GM15510 (cell line): ENCODE data around the gene CLCN3.
A peak's percentile ranks its signal among the peaks of the same experiment; 100 is the strongest.

ENCODE experiments used
- POLR2A ChIP-seq: IDR thresholded peaks from 3 replicates; pipeline ENCODE4 v1.6.1; 2011; ENCODE audit warnings: borderline replicate concordance; ENCODE audit not compliant: insufficient read length; ENCODE audit errors: extremely low read depth

The CLCN3 gene

GRCh38 chr4:169611991-169612870 is 8.1 kb upstream of the CLCN3 start, which contains the start of gene NEK1:
Gene NEK1 (minus strand): TSS chr4:169612583. CDS start chr4:169602630, 9,953 bp downstream.
- TF ChIP-seq POLR2A = peak; percentile 95

GRCh38 chr4:169612871-169613859 is 7.2 kb upstream of the CLCN3 start:
- TF ChIP-seq POLR2A = no peak

- no peak for TF ChIP-seq POLR2A
These were observed 4.8 kb upstream of the CLCN3 start for GRCh38 chr4:169615467-169616106.

GRCh38 chr4:169616846-169617245 is 3.5 kb upstream of the CLCN3 start:
- TF ChIP-seq POLR2A = no peak

- no peak for TF ChIP-seq POLR2A
These were observed 3.1 kb upstream of the CLCN3 start for GRCh38 chr4:169617306-169617705.

- TF ChIP-seq POLR2A = no peak
These were observed 2.1 kb upstream of the CLCN3 start for GRCh38 chr4:169618286-169618685.

GRCh38 chr4:169618986-169619385 is 1.4 kb upstream of the CLCN3 start:
- TF ChIP-seq POLR2A = no peak

- no peak for TF ChIP-seq POLR2A
These were observed 840 bp upstream of the CLCN3 start for GRCh38 chr4:169619518-169619957.

GRCh38 chr4:169620880-169621248 is 486 bp downstream of the CLCN3 start:
- TF ChIP-seq POLR2A = no peak

GRCh38 chr4:169621731-169622492 is 1.5 kb downstream of the CLCN3 start:
- no peak for TF ChIP-seq POLR2A

GRCh38 chr4:169622566-169622965 is 2.2 kb downstream of the CLCN3 start:
- no peak for TF ChIP-seq POLR2A

- TF ChIP-seq POLR2A = no peak
These were observed 5.5 kb downstream of the CLCN3 start for GRCh38 chr4:169625886-169626285.

GRCh38 chr4:169626331-169627282 is 6.2 kb downstream of the CLCN3 start:
- no peak for TF ChIP-seq POLR2A
